GM19463 (cell line): ENCODE data around the gene USP7.
"Not testable (repeated sequence)": the region's sequence is repeated elsewhere in the genome, so short reads cannot be mapped to it uniquely, and the experiment has no call there.

Source experiments
- ATAC-seq: cut with Tn5 transposase; IDR thresholded peaks from one replicate; pipeline ENCODE4 v1.9.1; 2021; ENCODE audit warnings: mild to moderate bottlenecking, moderate library complexity; ENCODE audit not compliant: unreplicated experiment

The USP7 gene

GRCh38 chr16:8848939-8849391 is 114.7 kb downstream of the USP7 start:
- no peak for ATAC-seq

GRCh38 chr16:8848231-8848938 is 115.3 kb downstream of the USP7 start:
- no peak for ATAC-seq

GRCh38 chr16:8847623-8848022 is 116.1 kb downstream of the USP7 start:
- no peak for ATAC-seq

- no peak for ATAC-seq
Observed at GRCh38 chr16:8847145-8847544, 116.6 kb downstream of the USP7 start.

GRCh38 chr16:8846401-8846932 is 117.2 kb downstream of the USP7 start:
- ATAC-seq, result no peak

- no peak for ATAC-seq
Observed at GRCh38 chr16:8845699-8846298, 117.9 kb downstream of the USP7 start.

- ATAC-seq, result not testable (repeated sequence)
Observed at GRCh38 chr16:8843296-8843695, 120.4 kb downstream of the USP7 start.
